Measurements from ENCODE around the gene DUSP2. TPM values are rescaled to one million over a fixed set of nuclear protein-coding genes. Genes with fewer than 3 reads are reported as not detected.

DUSP2 gene
- total RNA-seq, 1 experiment from 2014 or later: 1.4 TPM

DNA sequence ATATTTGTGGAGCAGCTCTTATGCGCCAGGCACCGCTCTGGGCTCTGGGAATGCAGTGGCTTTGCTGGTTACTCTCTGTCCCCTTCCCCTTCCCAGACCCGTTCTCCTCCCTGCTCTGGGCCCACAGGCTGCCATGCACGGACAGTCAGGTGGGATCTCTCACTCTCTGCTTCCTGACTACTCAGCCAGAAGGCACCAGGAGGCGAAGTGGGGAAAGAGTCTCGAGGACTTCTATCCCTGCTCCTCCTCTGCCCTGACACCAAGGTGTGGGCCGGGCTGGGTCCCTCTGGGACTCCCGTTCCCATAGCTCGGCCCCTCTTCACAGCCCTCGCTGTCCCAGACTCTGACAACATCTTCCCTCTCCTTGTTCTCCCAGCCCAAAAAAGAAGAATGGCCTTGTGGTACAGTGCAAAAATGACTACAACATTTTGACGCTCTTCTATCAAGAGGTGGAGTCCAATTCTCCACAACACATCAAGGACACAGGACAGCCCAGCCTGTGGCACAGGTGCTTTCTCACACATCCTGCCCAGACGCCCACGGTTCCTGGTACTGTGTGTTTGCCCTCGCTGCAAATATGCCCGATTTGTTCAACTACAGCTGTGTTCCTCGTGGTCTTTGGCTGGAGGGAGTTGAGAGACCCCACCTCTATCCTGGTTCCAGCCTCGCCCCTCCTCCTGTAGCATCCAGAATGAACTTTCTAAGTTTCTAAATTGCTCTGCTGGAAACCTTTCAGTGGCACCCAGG lies 14.0 kb upstream of the DUSP2 start:
- Histone ChIP-seq H3K4me1 (ENCODE audit: insufficient read depth, low read length, poor library complexity, severe bottlenecking) (peaks cover 20% of the 10 kb centered on the region), H3K9me3 (ENCODE audit: low read depth, low read length, poor library complexity, severe bottlenecking) (no peaks in the 10 kb centered on the region), H3K36me3 (ENCODE audit: insufficient read depth, low read length, poor library complexity, severe bottlenecking) (no peaks in the 10 kb centered on the region), H3K27ac (ENCODE audit: low read depth, low read length, poor library complexity, severe bottlenecking) (peak overlapping the region; percentile 73), H3K4me3 (ENCODE audit: low read depth, low read length, poor library complexity, severe bottlenecking) (no peak overlapping the region), H3K27me3 (replicated peaks; ENCODE audit: insufficient read depth, low read depth, low read length, poor library complexity) (no peaks in the 10 kb centered on the region)
- ChIA-PET CTCF (interaction anchor here (0.6 kb wide), 1 partner anchor 196 kb away, joined by 3 read pairs; no protein-coding TSS in a partner anchor), POLR2A (ENCODE audit: low non-redundant PET) (no interaction called here)
- intact Hi-C loops (cut with micrococcal nuclease; ENCODE audit: unreplicated experiment): no loop called here
- BruUV-seq (replicated peaks): no TSS peak
- TF ChIP-seq, protein P1, sequence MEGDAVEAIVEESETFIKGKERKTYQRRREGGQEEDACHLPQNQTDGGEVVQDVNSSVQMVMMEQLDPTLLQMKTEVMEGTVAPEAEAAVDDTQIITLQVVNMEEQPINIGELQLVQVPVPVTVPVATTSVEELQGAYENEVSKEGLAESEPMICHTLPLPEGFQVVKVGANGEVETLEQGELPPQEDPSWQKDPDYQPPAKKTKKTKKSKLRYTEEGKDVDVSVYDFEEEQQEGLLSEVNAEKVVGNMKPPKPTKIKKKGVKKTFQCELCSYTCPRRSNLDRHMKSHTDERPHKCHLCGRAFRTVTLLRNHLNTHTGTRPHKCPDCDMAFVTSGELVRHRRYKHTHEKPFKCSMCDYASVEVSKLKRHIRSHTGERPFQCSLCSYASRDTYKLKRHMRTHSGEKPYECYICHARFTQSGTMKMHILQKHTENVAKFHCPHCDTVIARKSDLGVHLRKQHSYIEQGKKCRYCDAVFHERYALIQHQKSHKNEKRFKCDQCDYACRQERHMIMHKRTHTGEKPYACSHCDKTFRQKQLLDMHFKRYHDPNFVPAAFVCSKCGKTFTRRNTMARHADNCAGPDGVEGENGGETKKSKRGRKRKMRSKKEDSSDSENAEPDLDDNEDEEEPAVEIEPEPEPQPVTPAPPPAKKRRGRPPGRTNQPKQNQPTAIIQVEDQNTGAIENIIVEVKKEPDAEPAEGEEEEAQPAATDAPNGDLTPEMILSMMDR (conservative IDR thresholded peaks at IDR 0.05; ENCODE audit: low read depth, low read length): no peak
- TF ChIP-seq EZH2 (IDR thresholded peaks at IDR 0.05; ENCODE audit: borderline replicate concordance, low read depth, low read length, poor library complexity, severe bottlenecking): no peak
- DNase-seq (ENCODE audit: low spot score): no peak

DNA sequence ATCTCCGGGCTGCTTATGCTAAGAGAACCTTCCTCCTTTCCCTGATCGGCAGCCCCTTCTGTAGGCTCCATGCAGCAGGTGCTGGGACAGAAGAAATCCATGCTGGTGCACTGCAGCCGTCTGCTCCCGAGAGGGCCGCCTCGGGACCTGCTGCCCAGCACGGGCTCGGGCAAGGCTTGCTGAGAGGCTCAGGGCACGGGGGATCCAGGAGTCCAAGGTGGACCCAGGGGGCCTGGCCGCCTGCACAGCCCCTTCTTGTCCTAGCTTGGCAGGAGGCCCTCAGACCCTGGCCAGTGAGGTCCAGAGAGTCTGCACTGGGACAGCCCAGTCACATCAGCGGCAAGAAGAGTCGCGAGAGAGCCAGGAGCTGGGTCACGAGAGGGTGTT lies 13.3 kb upstream of the DUSP2 start:
- no peak for TF ChIP-seq EZH2 (IDR thresholded peaks at IDR 0.05; ENCODE audit: borderline replicate concordance, low read depth, low read length, poor library complexity, severe bottlenecking)
- TF ChIP-seq, protein P1 (conservative IDR thresholded peaks at IDR 0.05; ENCODE audit: low read depth, low read length): no peak
- Histone ChIP-seq H3K36me3 (ENCODE audit: insufficient read depth, low read length, poor library complexity, severe bottlenecking) (no peaks in the 10 kb centered on the region), H3K27me3 (replicated peaks; ENCODE audit: insufficient read depth, low read depth, low read length, poor library complexity) (no peaks in the 10 kb centered on the region), H3K27ac (ENCODE audit: low read depth, low read length, poor library complexity, severe bottlenecking) (peak overlapping the region; percentile 73), H3K4me3 (ENCODE audit: low read depth, low read length, poor library complexity, severe bottlenecking) (no peak overlapping the region), H3K9me3 (ENCODE audit: low read depth, low read length, poor library complexity, severe bottlenecking) (no peaks in the 10 kb centered on the region), H3K4me1 (ENCODE audit: insufficient read depth, low read length, poor library complexity, severe bottlenecking) (peaks cover 20% of the 10 kb centered on the region)
- CTCF ChIA-PET: interaction anchor here (1.3 kb wide), 1 partner anchor 16 kb away, joined by 6 read pairs; no protein-coding TSS in a partner anchor
- no peak for DNase-seq (ENCODE audit: low spot score)
- intact Hi-C loops (cut with micrococcal nuclease; ENCODE audit: unreplicated experiment): no loop called here
- POLR2A ChIA-PET (ENCODE audit: low non-redundant PET): no interaction called here
- no TSS peak for BruUV-seq (replicated peaks)

DNA sequence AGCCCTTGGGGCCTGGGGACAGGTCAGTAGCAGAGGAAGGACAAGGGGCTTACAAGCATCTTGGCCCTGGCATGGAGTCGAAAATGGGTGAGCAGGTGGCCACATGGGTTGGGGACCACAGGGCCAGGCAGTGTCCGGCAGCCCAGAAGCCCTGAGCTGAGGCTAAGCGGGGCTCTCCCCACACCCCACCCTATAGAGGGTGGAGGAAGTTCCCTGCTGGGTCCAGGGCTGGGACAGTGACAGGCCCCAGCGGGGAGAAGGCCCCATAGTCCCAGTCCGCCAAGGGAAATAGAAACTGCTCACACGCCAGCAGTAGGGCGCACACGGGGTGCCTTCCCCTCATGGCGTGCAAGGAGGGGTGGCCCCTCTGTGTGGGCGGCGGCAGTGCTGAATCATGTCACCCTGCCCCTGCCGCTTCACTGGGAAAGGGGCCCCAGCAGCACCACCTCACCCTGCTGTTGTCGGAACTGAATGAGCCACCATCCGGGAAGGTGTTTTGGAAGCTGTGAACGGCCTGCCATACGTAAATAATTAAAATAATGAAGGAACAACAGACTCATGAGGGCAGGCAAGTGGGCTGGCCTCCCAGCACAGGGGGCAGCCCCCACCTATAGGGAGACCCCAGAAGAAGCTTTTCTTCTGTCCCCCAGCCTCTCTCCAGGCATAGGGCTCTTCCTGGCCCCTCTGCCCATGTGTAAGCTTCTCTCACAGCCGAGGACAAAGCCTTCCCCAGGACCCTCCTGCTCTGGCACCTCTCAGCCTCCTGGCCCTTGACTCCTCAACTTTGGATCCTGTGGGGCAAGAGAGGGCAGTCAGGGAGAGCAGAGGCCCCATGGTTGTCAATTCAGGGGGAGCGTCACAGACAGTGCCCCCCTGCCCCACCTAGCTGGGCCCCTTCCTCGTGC lies 12.7 kb upstream of the DUSP2 start:
- no peaks in the 10 kb centered on the region for H3K36me3 ChIP-seq (ENCODE audit: insufficient read depth, low read length, poor library complexity, severe bottlenecking)
- peak overlapping the region; percentile 73 for H3K27ac ChIP-seq (ENCODE audit: low read depth, low read length, poor library complexity, severe bottlenecking)
- H3K4me1 ChIP-seq (ENCODE audit: insufficient read depth, low read length, poor library complexity, severe bottlenecking): peaks cover 20% of the 10 kb centered on the region
- H3K9me3 ChIP-seq (ENCODE audit: low read depth, low read length, poor library complexity, severe bottlenecking): no peaks in the 10 kb centered on the region
- ChIA-PET CTCF (interaction anchor here (1.3 kb wide), 1 partner anchor 17 kb away, joined by 6 read pairs; no protein-coding TSS in a partner anchor), POLR2A (ENCODE audit: low non-redundant PET) (no interaction called here)
- H3K4me3 ChIP-seq (ENCODE audit: low read depth, low read length, poor library complexity, severe bottlenecking): no peak overlapping the region
- intact Hi-C loops (cut with micrococcal nuclease; ENCODE audit: unreplicated experiment): no loop called here
- BruUV-seq (replicated peaks): TSS peak; percentile 88
- no peak for TF ChIP-seq EZH2 (IDR thresholded peaks at IDR 0.05; ENCODE audit: borderline replicate concordance, low read depth, low read length, poor library complexity, severe bottlenecking)
- DNase-seq (ENCODE audit: low spot score): peak; percentile 80
- no peaks in the 10 kb centered on the region for H3K27me3 ChIP-seq (replicated peaks; ENCODE audit: insufficient read depth, low read depth, low read length, poor library complexity)
